Ovary (tissue), 9 donors: ENCODE data around the gene SYNDIG1. TPM values are rescaled to one million over a fixed set of nuclear protein-coding genes. Genes with fewer than 3 reads are reported as not detected.
A peak's percentile ranks its signal among the peaks of the same experiment; 100 is the strongest.

Experiments used
- DNase-seq, 5 donors: peaks; one replicate each; pipeline ENCODE4 v3.0.0-alpha.2; 2019 to 2020
- H3K27ac ChIP-seq, 2 donors: fragments of 200-600 bp; one replicate each; pipeline versions ENCODE4 v1.5.1 to v1.8.0; 2019 to 2022
- H3K27me3 ChIP-seq: fragments of 200-600 bp; one replicate; pipeline ENCODE4 v1.8.0; 2022
- H3K36me3 ChIP-seq: fragments of 200-600 bp; sonication (generic); one replicate; pipeline ENCODE4 v1.5.1; 2019
- H3K4me1 ChIP-seq: one replicate; pipeline ENCODE4 v1.8.1; 2013; ENCODE audit warnings: mild to moderate bottlenecking, moderate library complexity; ENCODE audit not compliant: insufficient read depth
- H3K4me3 ChIP-seq: fragments of 200-600 bp; sonication (generic); one replicate; pipeline ENCODE4 v1.5.1; 2017
- H3K9me3 ChIP-seq, 2 donors: fragments of 200-600 bp in 1 of 2; sonication (generic) in 1 of 2; one replicate each; pipeline versions ENCODE4 v1.5.1 to v1.8.1; 2013 to 2019; ENCODE audit warnings: mild to moderate bottlenecking in 1 of 2, moderate library complexity in 1 of 2
- CTCF ChIP-seq, 3 donors: fragments of 450-650 bp in 2 of 3; fragments of 200-600 bp in 1 of 3; IDR thresholded peaks; one replicate each; pipeline versions ENCODE4 v1.5.1 to v1.8.0; 2016 to 2022; ENCODE audit warnings: antibody characterized with exemption in 3 of 3, mild to moderate bottlenecking in 1 of 3
- EP300 ChIP-seq: sonication (generic); formaldehyde crosslinking; IDR thresholded peaks from one replicate; pipeline ENCODE4 v1.6.1; 2017; ENCODE audit warnings: antibody characterized with exemption
- POLR2A ChIP-seq: fragments of 450-650 bp; IDR thresholded peaks from one replicate; pipeline ENCODE4 v1.6.1; 2017; ENCODE audit warnings: antibody characterized with exemption, mild to moderate bottlenecking, moderate library complexity
- WGBS, 3 donors: extraction: QIAGEN DNeasy Blood & Tissue Kit in 1 of 3; methylation state at CpG; one replicate each; pipeline versions ENCODE4 v1.1.5 to v1.1.7; 2013 to 2017; 5-methylcytosine and 5-hydroxymethylcytosine counted together
- intact Hi-C, 4 donors: fragments of 100-400 bp; cut with DNase I; formaldehyde crosslinking; loops; one replicate each; pipeline versions ENCODE4 v1.11.0 to v1.15.1; 2022 to 2023
- polyA plus RNA-seq, 2 donors: library from polyadenylated mRNA; stranded (reverse); fragments of 200-250 nt in 1 of 2; fragments of 350-450 nt in 1 of 2; fragmentation: Illumina TruSeq in 1 of 2; extraction: RNeasy Lipid Tissue Mini Kit (QIAGEN cat#74804) in 1 of 2; gene quantifications; one replicate each; pipeline ENCODE4 v1.2.3, GENCODE V29; 2013 to 2014
- total RNA-seq, 7 donors: library from RNA; depleted of rRNA in 2 of 7; stranded (reverse); fragments of >200 nt in 2 of 7; fragmentation: NEBNext Ultra II Directional in 3 of 7; extraction: Animal tissue kit (Norgen Biotek cat#: 25700) in 3 of 7; gene quantifications; one replicate each; pipeline versions ENCODE4 v1.1.0 to v1.2.4, GENCODE V29; 2016 to 2023
- donor health status: DM: no; HTN: no; CAD: no; lungs with moderate emphysema.
- donor health status: DM: no; HTN: no; CAD: no.
- donor health status: Bipolar disorder and iron deficiency.
- donor health status: DM: yes; HTN: yes; CAD: no.
- donor health status: DM: no; HTN: no; CAD: no.
- donor health status: DM: yes; HTN: yes; CAD: no.

The SYNDIG1 gene
- total and polyA plus RNA-seq, 9 donors: 0.10 to 6.8 (median 1.1) TPM; not detected in 1

DNA sequence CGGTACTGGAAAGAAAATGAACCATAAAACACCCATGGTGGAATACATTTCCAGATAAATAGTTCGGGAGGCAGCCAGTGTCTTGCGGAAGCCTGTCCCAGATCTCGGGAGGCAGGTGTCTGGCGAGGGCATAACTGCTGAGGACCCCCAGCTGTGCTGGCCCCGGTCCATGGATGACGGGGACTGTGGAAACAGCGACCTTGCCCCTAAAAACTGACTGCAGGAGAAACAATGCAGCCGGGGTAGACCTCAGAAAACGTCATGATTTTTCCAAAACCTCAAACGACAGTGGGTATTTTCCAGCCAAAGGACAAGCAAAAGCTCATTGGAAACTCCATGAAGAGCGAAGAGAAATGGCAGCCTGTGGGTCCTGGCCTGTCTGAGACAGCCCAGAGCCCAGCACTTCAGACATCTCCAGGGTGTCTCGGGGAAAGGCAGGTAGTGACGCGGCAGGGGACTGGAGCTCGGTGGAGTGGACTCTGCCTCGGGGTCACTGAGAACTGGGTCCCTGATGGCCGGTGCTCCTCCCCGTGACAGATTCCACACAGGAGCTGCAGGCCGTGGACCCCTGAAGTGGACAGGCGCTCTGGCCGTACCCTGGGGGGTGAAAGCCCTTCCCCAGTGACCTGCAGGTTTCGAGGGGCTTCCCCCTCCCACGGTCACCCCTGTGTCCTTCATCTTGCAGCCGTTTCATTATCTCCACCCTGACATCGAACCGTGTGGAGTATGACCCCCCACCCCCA is 188.6 kb downstream of the SYNDIG1 start:
- peak in 3 of 5 donors; percentile 16 to 51 (median 35) for DNase-seq
- intact Hi-C loops: no loop called here
- WGBS, 3 donors: 56 to 60% (median 58%) methylated on average over 27 of the region's 27 CpGs

DNA sequence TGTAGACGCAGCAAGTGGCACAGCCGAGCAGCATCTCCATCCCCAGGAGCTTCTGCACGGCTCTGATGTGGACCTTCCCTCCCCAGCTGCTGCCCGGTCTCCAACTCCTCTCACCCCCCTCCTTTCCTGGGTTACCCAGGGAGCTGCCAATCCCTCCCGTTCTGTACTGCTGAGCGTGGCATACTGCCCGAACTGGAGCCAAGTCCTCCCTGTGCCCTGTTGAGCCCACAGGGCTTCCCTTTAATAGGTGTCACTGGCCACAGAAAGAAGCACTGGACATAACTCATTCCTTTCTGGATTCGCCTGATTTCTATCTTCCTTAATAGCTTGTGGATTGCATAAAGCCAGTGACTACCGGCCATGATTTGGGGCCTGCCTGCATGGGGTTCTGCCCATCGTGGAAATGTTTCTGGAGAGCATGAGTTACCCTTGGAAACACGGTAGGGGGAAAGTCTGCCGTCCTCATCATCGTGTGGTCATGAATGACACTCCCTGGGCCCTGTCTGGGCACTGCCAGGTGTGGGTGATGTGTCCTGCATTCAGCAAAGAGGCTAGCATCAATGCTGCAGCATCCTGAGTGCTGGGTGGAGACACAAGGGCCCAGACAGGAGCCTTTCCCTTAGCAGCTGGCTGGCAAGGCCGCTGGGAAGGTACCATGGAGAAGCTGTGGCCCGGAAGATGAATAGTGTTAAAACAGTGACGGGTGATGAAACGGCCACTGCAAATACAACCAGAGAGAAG is 189.7 kb downstream of the SYNDIG1 start:
- Histone ChIP-seq H3K4me1 (peaks cover 5% of the 10 kb centered on the region), H3K4me3 (no peak overlapping the region), H3K27me3 (no peaks in the 10 kb centered on the region), H3K9me3 (no peaks in the 10 kb centered on the region), H3K36me3 (no peaks in the 10 kb centered on the region), H3K27ac (no peak overlapping the region)
- TF ChIP-seq CTCF (IDR thresholded peaks at IDR 0.05) (no peak), EP300 (no peak), POLR2A (no peak)
- 89 to 93% (median 91%) methylated on average over 17 of the region's 17 CpGs for WGBS, 3 donors
- DNase-seq: no peak
- intact Hi-C loops: no loop called here

More for the DNA sequence above, 188.6 kb downstream of the SYNDIG1 start:
- Histone ChIP-seq H3K4me3 (no peak overlapping the region), H3K27me3 (no peaks in the 10 kb centered on the region), H3K9me3 (no peaks in the 10 kb centered on the region), H3K36me3 (no peaks in the 10 kb centered on the region), H3K27ac (no peak overlapping the region), H3K4me1 (peaks cover 5% of the 10 kb centered on the region)
- TF ChIP-seq POLR2A (no peak), CTCF (IDR thresholded peaks at IDR 0.05) (no peak), EP300 (no peak)

- TF ChIP-seq POLR2A (no peak), EP300 (no peak), CTCF (IDR thresholded peaks at IDR 0.05) (no peak)
- Histone ChIP-seq H3K4me3 (no peak overlapping the region), H3K27ac (no peak overlapping the region), H3K27me3 (no peaks in the 10 kb centered on the region), H3K9me3 (no peaks in the 10 kb centered on the region), H3K4me1 (peaks cover 5% of the 10 kb centered on the region), H3K36me3 (no peaks in the 10 kb centered on the region)
- 83 to 88% (median 86%) methylated on average over 6 of the region's 6 CpGs for WGBS, 3 donors
- DNase-seq: no peak
- intact Hi-C loops: no loop called here
Observed at GRCh38 chr20:24659835-24660234, 190.4 kb downstream of the SYNDIG1 start.

DNA sequence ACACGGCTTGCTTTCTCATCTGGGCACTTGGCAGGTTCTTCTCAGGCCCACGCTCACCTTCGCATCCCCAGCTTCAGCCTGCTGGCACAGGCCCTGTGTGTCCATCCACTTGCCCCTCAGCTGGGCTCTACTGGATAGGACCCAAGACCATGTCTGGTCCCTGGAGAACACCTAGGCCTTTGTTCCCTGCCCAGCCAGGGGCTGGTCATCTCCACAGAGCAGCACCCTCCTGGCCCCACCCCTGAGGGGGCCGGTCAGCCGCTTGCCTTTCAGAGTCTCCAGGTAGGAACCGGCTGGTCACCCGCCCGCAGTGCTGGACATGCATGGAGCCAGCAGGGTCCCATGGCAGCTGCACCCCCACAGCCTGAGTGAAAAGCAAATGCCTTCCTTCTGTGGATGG is 191.2 kb downstream of the SYNDIG1 start:
- 89 to 93% (median 93%) methylated on average over 8 of the region's 8 CpGs for WGBS, 3 donors
- DNase-seq: no peak
- no peaks in the 10 kb centered on the region for H3K9me3 ChIP-seq
- H3K4me1 ChIP-seq: peaks cover 5% of the 10 kb centered on the region
- no peak overlapping the region for H3K27ac ChIP-seq
- no peaks in the 10 kb centered on the region for H3K27me3 ChIP-seq
- intact Hi-C loops: no loop called here
- H3K4me3 ChIP-seq: no peak overlapping the region
- H3K36me3 ChIP-seq: no peaks in the 10 kb centered on the region
- TF ChIP-seq CTCF (IDR thresholded peaks at IDR 0.05) (no peak), EP300 (no peak), POLR2A (no peak)
